Parathyroid adenoma (tissue), 2 donors: ENCODE results near the gene SETD1B.

ENCODE experiments used
- H2AFZ ChIP-seq: fragments of 300-600 bp; sonication (generic); one replicate; pipeline ENCODE4 v1.7.0; 2017; ENCODE audit warnings: antibody characterized with exemption, mild to moderate bottlenecking
- H3K27ac ChIP-seq: fragments of 300-600 bp; sonication (generic); one replicate; pipeline ENCODE4 v1.7.0; 2017
- H3K27me3 ChIP-seq: fragments of 300-600 bp; sonication (generic); one replicate; pipeline ENCODE4 v1.7.0; 2017; ENCODE audit warnings: low read length; ENCODE audit not compliant: control insufficient read depth, insufficient read depth
- H3K36me3 ChIP-seq: fragments of 300-600 bp; sonication (generic); one replicate; pipeline ENCODE4 v1.7.0; 2017; ENCODE audit warnings: low read length; ENCODE audit not compliant: control insufficient read depth, insufficient read depth
- H3K4me1 ChIP-seq: fragments of 300-600 bp; sonication (generic); one replicate; pipeline ENCODE4 v1.7.0; 2017; ENCODE audit warnings: control low read depth
- H3K4me2 ChIP-seq: fragments of 300-600 bp; sonication (generic); one replicate; pipeline ENCODE4 v1.7.0; 2017; ENCODE audit warnings: low read length
- H3K4me3 ChIP-seq: fragments of 300-600 bp; sonication (generic); one replicate; pipeline ENCODE4 v1.7.0; 2017; ENCODE audit warnings: low read depth, low read length
- H3K79me2 ChIP-seq: fragments of 300-600 bp; sonication (generic); one replicate; pipeline ENCODE4 v1.7.0; 2017; ENCODE audit warnings: control low read depth
- H3K9ac ChIP-seq: fragments of 300-600 bp; sonication (generic); one replicate; pipeline ENCODE4 v1.7.0; 2017; ENCODE audit warnings: mild to moderate bottlenecking
- H3K9me3 ChIP-seq: fragments of 300-600 bp; sonication (generic); one replicate; pipeline ENCODE4 v1.7.0; 2017; ENCODE audit warnings: low read length; ENCODE audit not compliant: control insufficient read depth
- TF ChIP-seq, protein P1 (sequence below): fragments of 300-600 bp; sonication (generic); IDR thresholded peaks from one replicate; pipeline ENCODE4 v1.7.0; 2017; ENCODE audit warnings: antibody characterized with exemption, mild to moderate bottlenecking
- donor health status: primary hyperparathyroidism.

Gene SETD1B

DNA sequence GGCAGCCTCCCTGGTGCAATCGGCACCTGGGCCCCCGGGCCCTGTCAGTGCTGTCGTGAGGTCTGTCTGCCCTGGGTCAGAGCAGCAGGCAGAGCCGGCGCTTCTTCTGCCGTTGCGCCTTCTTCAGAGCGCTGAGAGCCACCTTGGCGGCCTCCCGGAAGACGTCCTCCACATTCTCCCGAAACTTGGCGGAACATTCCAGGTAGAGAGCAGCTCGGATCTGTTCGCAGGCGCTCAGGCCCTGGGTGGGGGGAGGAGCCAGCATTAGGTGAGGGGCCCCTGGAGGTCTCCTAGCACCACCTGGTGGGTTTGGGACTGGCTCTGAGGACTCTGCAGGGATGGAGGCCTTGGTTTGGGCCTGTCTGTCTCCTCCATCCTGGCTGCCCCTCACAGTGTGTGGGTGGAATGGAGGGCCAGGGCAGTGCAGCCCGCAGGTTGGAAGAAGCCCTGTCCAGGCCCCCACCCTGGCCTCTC, 24.4 kb upstream of the SETD1B start:
- H3K79me2 ChIP-seq, result no peaks in the 10 kb centered on the region
- no peak overlapping the region for H3K27ac ChIP-seq

DNA sequence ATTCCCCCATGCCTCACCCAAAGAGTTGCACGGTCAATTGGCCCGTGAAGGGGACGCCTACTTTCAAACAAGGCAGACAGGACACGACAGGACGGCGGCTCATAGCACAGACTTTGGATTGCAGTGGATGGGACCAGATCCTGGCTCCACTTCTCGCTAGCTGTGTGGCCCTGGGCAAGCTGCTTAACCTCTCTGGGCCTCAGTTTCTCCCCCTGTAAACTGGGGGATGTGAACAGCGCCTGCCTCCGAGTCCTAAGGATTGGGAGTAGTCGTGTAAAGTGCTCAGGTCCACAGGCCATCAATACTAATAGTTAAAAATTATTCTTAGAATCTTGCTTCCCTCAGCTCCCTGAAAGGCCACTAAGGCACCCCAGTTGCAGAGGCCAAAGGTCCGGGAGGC, 23.4 kb upstream of the SETD1B start:
- no peak overlapping the region for H3K4me2 ChIP-seq
- no peaks in the 10 kb centered on the region for H3K9me3 ChIP-seq
- H3K9ac ChIP-seq, result no peak overlapping the region
- TF ChIP-seq, protein P1, sequence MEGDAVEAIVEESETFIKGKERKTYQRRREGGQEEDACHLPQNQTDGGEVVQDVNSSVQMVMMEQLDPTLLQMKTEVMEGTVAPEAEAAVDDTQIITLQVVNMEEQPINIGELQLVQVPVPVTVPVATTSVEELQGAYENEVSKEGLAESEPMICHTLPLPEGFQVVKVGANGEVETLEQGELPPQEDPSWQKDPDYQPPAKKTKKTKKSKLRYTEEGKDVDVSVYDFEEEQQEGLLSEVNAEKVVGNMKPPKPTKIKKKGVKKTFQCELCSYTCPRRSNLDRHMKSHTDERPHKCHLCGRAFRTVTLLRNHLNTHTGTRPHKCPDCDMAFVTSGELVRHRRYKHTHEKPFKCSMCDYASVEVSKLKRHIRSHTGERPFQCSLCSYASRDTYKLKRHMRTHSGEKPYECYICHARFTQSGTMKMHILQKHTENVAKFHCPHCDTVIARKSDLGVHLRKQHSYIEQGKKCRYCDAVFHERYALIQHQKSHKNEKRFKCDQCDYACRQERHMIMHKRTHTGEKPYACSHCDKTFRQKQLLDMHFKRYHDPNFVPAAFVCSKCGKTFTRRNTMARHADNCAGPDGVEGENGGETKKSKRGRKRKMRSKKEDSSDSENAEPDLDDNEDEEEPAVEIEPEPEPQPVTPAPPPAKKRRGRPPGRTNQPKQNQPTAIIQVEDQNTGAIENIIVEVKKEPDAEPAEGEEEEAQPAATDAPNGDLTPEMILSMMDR, result no peak
- peaks cover 7% of the 10 kb centered on the region for H3K4me1 ChIP-seq
- H3K27ac ChIP-seq, result no peak overlapping the region
- no peak overlapping the region for H3K4me3 ChIP-seq
- no peaks in the 10 kb centered on the region for H3K27me3 ChIP-seq
- H2AFZ ChIP-seq, result no peak overlapping the region
- no peaks in the 10 kb centered on the region for H3K79me2 ChIP-seq
- H3K36me3 ChIP-seq, result no peaks in the 10 kb centered on the region

More for the DNA sequence above, 24.4 kb upstream of the SETD1B start:
- Histone ChIP-seq H3K4me3 (no peak overlapping the region), H3K4me2 (no peak overlapping the region), H3K9me3 (no peaks in the 10 kb centered on the region), H3K9ac (no peak overlapping the region), H2AFZ (no peak overlapping the region), H3K27me3 (no peaks in the 10 kb centered on the region), H3K36me3 (no peaks in the 10 kb centered on the region), H3K4me1 (peaks cover 7% of the 10 kb centered on the region)
- TF ChIP-seq, protein P1, result no peak

GRCh38 chr12:121781484-121781997, 22.3 kb upstream of the SETD1B start:
- H3K9me3 ChIP-seq, result no peaks in the 10 kb centered on the region
- H3K27ac ChIP-seq, result no peak overlapping the region
- H3K4me3 ChIP-seq, result no peak overlapping the region
- no peak overlapping the region for H3K9ac ChIP-seq
- no peaks in the 10 kb centered on the region for H3K27me3 ChIP-seq
- H3K36me3 ChIP-seq, result no peaks in the 10 kb centered on the region
- no peak overlapping the region for H2AFZ ChIP-seq
- no peaks in the 10 kb centered on the region for H3K4me1 ChIP-seq
- no peak overlapping the region for H3K4me2 ChIP-seq
- H3K79me2 ChIP-seq, result no peaks in the 10 kb centered on the region
- TF ChIP-seq, protein P1, result no peak

- Histone ChIP-seq H3K9ac (no peak overlapping the region), H3K27ac (no peak overlapping the region)
- TF ChIP-seq, protein P1, result no peak
Measured at GRCh38 chr12:121781998-121782979, 21.5 kb upstream of the SETD1B start.

More at GRCh38 chr12:121781998-121782979, 21.5 kb upstream of the SETD1B start:
- Histone ChIP-seq H3K79me2 (no peaks in the 10 kb centered on the region), H3K9me3 (no peaks in the 10 kb centered on the region), H2AFZ (no peak overlapping the region), H3K4me3 (no peak overlapping the region), H3K4me1 (no peaks in the 10 kb centered on the region), H3K4me2 (no peak overlapping the region), H3K36me3 (no peaks in the 10 kb centered on the region), H3K27me3 (no peaks in the 10 kb centered on the region)
